HepG2 (cell line): ENCODE measurements around the gene NUDT3. TPM values are rescaled to one million over a fixed set of nuclear protein-coding genes. Genes with fewer than 3 reads are reported as not detected.

ENCODE experiments used
- ATAC-seq: fragments of 200-7000 bp; cut with Tn5 transposase; 3 replicates; pipeline ENCODE4 v1.9.1; 2020; ENCODE audit warnings: mild to moderate bottlenecking, moderate library complexity
- BruUV-seq: library from RNA; stranded (reverse); fragments of 400-500 nt; replicated peaks from 2 replicates; lab custom pipeline; 2021; lab: Mats Ljungman, UMichigan
- CTCF ChIA-PET: fragments of 300-600 bp; formaldehyde crosslinking; extraction: SDS; loops from one replicate; lab custom pipeline; 2021; ENCODE audit warnings: low total read pairs, inconsistent platforms, low intra/inter-chr PET ratio; lab: Yijun Ruan, JAX
- POLR2A ChIA-PET: fragments of 350-600 bp; sonication (Branson Sonifier 250); formaldehyde crosslinking; loops from one replicate; lab custom pipeline; 2020; ENCODE audit warnings: antibody characterized with exemption, inconsistent platforms; lab: Yijun Ruan, JAX
- DNase-seq: peaks from one replicate; pipeline ENCODE4 v3.0.0-alpha.2; 2015; ENCODE audit warnings: low spot score
- FAIRE-seq: peaks from 3 replicates; lab custom pipeline; 2011; peaks lifted over from hg19 to GRCh38; lab: Jason Lieb, UNC
- H2AFZ ChIP-seq: one replicate; pipeline ENCODE4 v1.6.1; 2011; ENCODE audit warnings: low read length, inconsistent platforms
- H3K27ac ChIP-seq: fragments of 300-600 bp; 3 replicates; pipeline ENCODE4 v1.8.0; 2011; ENCODE audit warnings: mixed run types, mild to moderate bottlenecking, mixed read lengths, low read length, inconsistent platforms; ENCODE audit not compliant: insufficient read depth; ENCODE audit errors: extremely low read length
- H3K27me3 ChIP-seq, 2 experiments: fragments of 200-600 bp in 1 of 2; 2 replicates in 1 of 2; 3 replicates in 1 of 2; pipeline versions ENCODE4 v1.6.0 to v1.8.0; 2011; ENCODE audit warnings: low read length in 2 of 2, mild to moderate bottlenecking in 2 of 2, moderate library complexity in 2 of 2, inconsistent platforms in 1 of 2; ENCODE audit not compliant: insufficient read depth in 2 of 2, control insufficient read depth in 1 of 2
- H3K36me3 ChIP-seq, 2 experiments: fragments of 200-600 bp in 1 of 2; replicated peaks in 1 of 2; 2 replicates in 1 of 2; 3 replicates in 1 of 2; pipeline versions ENCODE4 v1.5.1 to v1.8.0; 2011; ENCODE audit warnings: low read length in 2 of 2, inconsistent platforms in 1 of 2; ENCODE audit not compliant: insufficient read depth in 2 of 2, control insufficient read depth in 1 of 2
- H3K4me1 ChIP-seq: 2 replicates; pipeline ENCODE4 v1.5.1; 2012; ENCODE audit warnings: low read length, inconsistent platforms; ENCODE audit not compliant: insufficient read depth
- H3K4me2 ChIP-seq: 2 replicates; pipeline ENCODE4 v1.6.0; 2011; ENCODE audit warnings: low read depth, low read length, inconsistent platforms
- H3K4me3 ChIP-seq, 3 experiments: fragments of 200-600 bp in 1 of 3; sonication (generic), shearing (Covaris generic) in 1 of 3; replicated peaks in 1 of 3; 2 replicates each; pipeline ENCODE4 v1.5.1; 2011 to 2016; ENCODE audit warnings: low read length in 3 of 3, inconsistent platforms in 2 of 3, low read depth in 2 of 3, mild to moderate bottlenecking in 2 of 3, control low read depth in 1 of 3, mixed read lengths in 1 of 3; ENCODE audit not compliant: insufficient read depth in 1 of 3
- H3K79me2 ChIP-seq: one replicate; pipeline ENCODE4 v1.6.1; 2011; ENCODE audit warnings: low read length, inconsistent platforms; ENCODE audit not compliant: insufficient read depth
- H3K9ac ChIP-seq: 2 replicates; pipeline ENCODE4 v1.6.0; 2011; ENCODE audit warnings: mild to moderate bottlenecking, low read depth, low read length, inconsistent platforms; ENCODE audit not compliant: insufficient read depth
- H3K9me3 ChIP-seq: 2 replicates; pipeline ENCODE4 v1.5.1; 2012; ENCODE audit warnings: mild to moderate bottlenecking, low read length
- H4K20me1 ChIP-seq: 2 replicates; pipeline ENCODE4 v1.6.0; 2011; ENCODE audit warnings: inconsistent platforms, mild to moderate bottlenecking, low read length, moderate library complexity; ENCODE audit not compliant: insufficient read depth
- IRF2 ChIP-seq: IDR thresholded peaks from 2 replicates; pipeline ENCODE4 v1.6.1; 2018; ENCODE audit warnings: missing genetic modification reagents, missing compliant biosample characterization
- KMT2B ChIP-seq: IDR thresholded peaks from 2 replicates; pipeline ENCODE4 v1.6.1; 2016; ENCODE audit warnings: missing genetic modification reagents, missing compliant biosample characterization
- RNF2 ChIP-seq: fragments of 450-650 bp; conservative IDR thresholded peaks from 2 replicates; pipeline ENCODE4 v1.6.1; 2016; ENCODE audit warnings: low read depth
- SAP130 ChIP-seq: IDR thresholded peaks from 2 replicates; pipeline ENCODE4 v1.6.1; 2016; ENCODE audit warnings: low read depth
- ZNF790 ChIP-seq: sonication (generic); formaldehyde crosslinking; IDR thresholded peaks from 2 replicates; pipeline ENCODE4 v1.8.0; 2022; ENCODE audit warnings: missing genetic modification reagents, mild to moderate bottlenecking, borderline replicate concordance
- in situ Hi-C: cut with HindIII; loops from 2 replicates; pipeline ENCODE4 v1.10.0; 2017; ENCODE audit warnings: low pct_unique_long_range_greater_than_20kb; ENCODE audit not compliant: extremely low pct_ligation_motif_present
- intact Hi-C: fragments of 100-400 bp; cut with micrococcal nuclease; formaldehyde crosslinking; loops from one replicate; pipeline ENCODE4 v1.10.0; 2022; ENCODE audit not compliant: unreplicated experiment
- polyA plus RNA-seq, 8 experiments: library from polyadenylated mRNA; depleted of rRNA in 3 of 8; stranded (reverse) in 7 of 8; unstranded in 1 of 8; fragments of >200 nt; fragmentation: Illumina TruSeq in 4 of 8; extraction: Trizol in 4 of 8; gene quantifications; 2 replicates each; pipeline versions ENCODE4 v1.2.1 to v1.2.3, GENCODE V29; 2011 to 2016; ENCODE audit warnings: low read depth in 4 of 8, missing spikeins in 1 of 8, mixed read lengths in 1 of 8; ENCODE audit not compliant: insufficient read depth in 1 of 8
- total RNA-seq, 5 experiments: library from RNA; depleted of rRNA; stranded (reverse); fragments of >200 nt; fragmentation: Illumina TruSeq; extraction: Trizol; gene quantifications; 2 replicates each; pipeline ENCODE4 v1.2.3, GENCODE V29; 2016; ENCODE audit warnings: low read depth in 1 of 5
- TF ChIP-seq, protein P1 (sequence below): sonication (generic); formaldehyde crosslinking; IDR thresholded peaks from 2 replicates; pipeline ENCODE4 v1.9.0; 2021; ENCODE audit warnings: missing genetic modification reagents, mild to moderate bottlenecking, borderline replicate concordance
- TF ChIP-seq, protein P2 (sequence below): sonication (generic); formaldehyde crosslinking; IDR thresholded peaks from 2 replicates; pipeline ENCODE4 v1.5.0; 2020; ENCODE audit warnings: missing genetic modification reagents
- TF ChIP-seq, protein P3 (sequence below): sonication (generic); formaldehyde crosslinking; IDR thresholded peaks from 2 replicates; pipeline ENCODE4 v1.4.0; 2020; ENCODE audit warnings: mild to moderate bottlenecking, missing genetic modification reagents, borderline replicate concordance

Gene NUDT3
- total and polyA plus RNA-seq, 2 of the 13 experiments (the other 11 are each of a cell fraction or from before 2014, with no cell fraction given), result 20.2 to 20.6 TPM

DNA sequence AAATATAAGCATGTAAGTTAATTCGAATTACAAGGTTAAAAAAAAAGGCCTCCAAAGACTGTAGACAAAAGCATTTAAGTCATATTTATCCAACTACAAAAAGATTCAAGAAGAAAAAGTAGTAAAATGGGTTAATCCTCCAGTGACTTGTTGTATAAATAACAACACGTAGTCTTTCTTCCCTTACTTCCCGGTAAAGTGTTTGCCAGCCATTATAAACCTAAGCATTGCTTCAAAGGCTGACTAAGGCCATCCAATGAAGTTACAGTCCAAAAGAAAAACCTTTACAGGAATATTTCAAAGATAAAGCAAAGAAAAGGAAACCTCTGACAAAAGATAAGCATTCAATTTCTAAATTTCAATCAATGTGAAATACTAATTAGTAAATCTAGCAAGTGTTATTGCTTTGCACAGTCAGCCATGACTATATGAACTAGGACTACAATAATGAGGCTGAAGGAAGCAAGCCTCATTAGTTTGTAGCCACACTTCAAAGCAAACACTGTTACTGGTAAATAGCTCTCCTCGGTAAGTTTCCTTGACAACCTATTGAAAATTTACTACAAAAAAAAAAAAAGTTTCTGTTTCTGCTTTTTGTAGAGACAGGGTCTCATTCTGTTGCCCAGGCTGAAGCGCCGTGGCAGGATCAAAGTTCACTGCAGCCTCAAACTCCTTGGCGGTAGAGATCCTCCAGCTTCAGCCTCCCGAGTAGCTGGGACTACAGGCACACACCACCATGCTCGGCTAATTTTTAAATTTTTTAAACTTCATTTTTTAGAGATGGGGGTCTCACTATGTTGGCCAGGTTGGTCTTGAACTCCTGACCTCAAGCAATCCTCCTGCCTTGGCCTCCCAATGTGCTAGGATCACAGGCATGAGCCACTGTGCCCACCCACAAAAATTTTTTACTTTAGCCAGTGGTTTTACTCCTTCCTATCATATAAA, 46.0 kb downstream of the NUDT3 start (continued):
- TF ChIP-seq, protein P1, sequence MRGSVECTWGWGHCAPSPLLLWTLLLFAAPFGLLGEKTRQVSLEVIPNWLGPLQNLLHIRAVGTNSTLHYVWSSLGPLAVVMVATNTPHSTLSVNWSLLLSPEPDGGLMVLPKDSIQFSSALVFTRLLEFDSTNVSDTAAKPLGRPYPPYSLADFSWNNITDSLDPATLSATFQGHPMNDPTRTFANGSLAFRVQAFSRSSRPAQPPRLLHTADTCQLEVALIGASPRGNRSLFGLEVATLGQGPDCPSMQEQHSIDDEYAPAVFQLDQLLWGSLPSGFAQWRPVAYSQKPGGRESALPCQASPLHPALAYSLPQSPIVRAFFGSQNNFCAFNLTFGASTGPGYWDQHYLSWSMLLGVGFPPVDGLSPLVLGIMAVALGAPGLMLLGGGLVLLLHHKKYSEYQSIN, result no peak
- TF ChIP-seq, protein P2, sequence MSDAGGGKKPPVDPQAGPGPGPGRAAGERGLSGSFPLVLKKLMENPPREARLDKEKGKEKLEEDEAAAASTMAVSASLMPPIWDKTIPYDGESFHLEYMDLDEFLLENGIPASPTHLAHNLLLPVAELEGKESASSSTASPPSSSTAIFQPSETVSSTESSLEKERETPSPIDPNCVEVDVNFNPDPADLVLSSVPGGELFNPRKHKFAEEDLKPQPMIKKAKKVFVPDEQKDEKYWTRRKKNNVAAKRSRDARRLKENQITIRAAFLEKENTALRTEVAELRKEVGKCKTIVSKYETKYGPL (CRISPR knock-in tag), result no peak
- TF ChIP-seq, all 625 proteins: peak for 4

DNA sequence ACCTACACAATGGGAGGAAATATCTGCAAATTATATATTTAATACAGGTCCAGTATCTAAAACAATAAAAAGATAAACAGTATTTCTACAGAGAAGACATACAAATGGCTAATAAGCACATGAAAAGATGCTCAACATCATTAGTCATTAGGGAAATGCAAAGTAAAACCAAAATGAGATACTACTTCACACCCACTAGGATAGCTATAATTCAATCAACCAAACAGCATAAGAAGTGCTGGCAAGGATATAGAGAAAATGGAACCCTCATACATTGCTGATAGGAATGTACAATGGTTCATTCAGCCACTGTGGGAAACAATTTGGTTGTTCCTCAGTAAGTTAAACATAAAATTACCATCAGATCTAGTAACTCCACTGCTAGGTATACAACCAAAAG, 48.7 kb downstream of the NUDT3 start:
- Histone ChIP-seq H3K36me3 (peaks cover 1 to 23% of the 10 kb centered on the region in 2 experiments; a peak in 3 of 5 replicates), H3K79me2 (peaks cover 36% of the 10 kb centered on the region), H3K4me3 (no peak overlapping the region), H4K20me1 (peaks cover 10% of the 10 kb centered on the region), H3K4me2 (no peak overlapping the region), H3K4me1 (no peaks in the 10 kb centered on the region; the same call in 1 of the 2 replicates), H3K27ac (no peak overlapping the region), H3K27me3 (no peaks in the 10 kb centered on the region)
- DNase-seq, result no peak
- CTCF ChIA-PET, result no interaction called here
- in situ Hi-C loops, result no loop called here
- FAIRE-seq, result no peak
- TF ChIP-seq IRF2 (CRISPR knock-in tag), result no peak
- no peak for TF ChIP-seq KMT2B (CRISPR knock-in tag)
- no peak for TF ChIP-seq ZNF790 (CRISPR knock-in tag)
- no peak for TF ChIP-seq SAP130
- TF ChIP-seq RNF2, result no peak
- TF ChIP-seq, protein P3, sequence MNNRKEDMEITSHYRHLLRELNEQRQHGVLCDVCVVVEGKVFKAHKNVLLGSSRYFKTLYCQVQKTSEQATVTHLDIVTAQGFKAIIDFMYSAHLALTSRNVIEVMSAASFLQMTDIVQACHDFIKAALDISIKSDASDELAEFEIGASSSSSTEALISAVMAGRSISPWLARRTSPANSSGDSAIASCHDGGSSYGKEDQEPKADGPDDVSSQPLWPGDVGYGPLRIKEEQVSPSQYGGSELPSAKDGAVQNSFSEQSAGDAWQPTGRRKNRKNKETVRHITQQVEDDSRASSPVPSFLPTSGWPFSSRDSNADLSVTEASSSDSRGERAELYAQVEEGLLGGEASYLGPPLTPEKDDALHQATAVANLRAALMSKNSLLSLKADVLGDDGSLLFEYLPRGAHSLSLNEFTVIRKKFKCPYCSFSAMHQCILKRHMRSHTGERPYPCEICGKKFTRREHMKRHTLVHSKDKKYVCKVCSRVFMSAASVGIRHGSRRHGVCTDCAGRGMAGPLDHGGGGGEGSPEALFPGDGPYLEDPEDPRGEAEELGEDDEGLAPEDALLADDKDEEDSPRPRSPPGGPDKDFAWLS (CRISPR knock-in tag), result no peak
- TF ChIP-seq, all 625 proteins: peak for 0
- POLR2A ChIA-PET, result no interaction called here
- H3K9me3 ChIP-seq, result no peaks in the 10 kb centered on the region
- no peak overlapping the region for H3K9ac ChIP-seq
- H2AFZ ChIP-seq, result no peak overlapping the region
- intact Hi-C loops, result no loop called here
- no TSS peak for BruUV-seq
- ATAC-seq, result no peak
